G401 (cell line): ENCODE measurements around the gene CRHBP. TPM values are rescaled to one million over a fixed set of nuclear protein-coding genes. Genes with fewer than 3 reads are reported as not detected.
"Not testable (repeated sequence)": the region's sequence is repeated elsewhere in the genome, so short reads cannot be mapped to it uniquely, and the experiment has no call there.

ENCODE experiments used
- DNase-seq: peaks from one replicate; pipeline ENCODE4 v3.0.0-alpha.2; 2015; ENCODE audit warnings: low spot score
- in situ Hi-C: cut with HindIII; loops from 2 replicates; pipeline ENCODE4 v1.10.0; 2016; ENCODE audit warnings: low sequenced_read_pairs, mixed read lengths
- total RNA-seq: library from RNA; depleted of rRNA; stranded (reverse); fragments of >200 nt; shearing (Covaris generic); gene quantifications from 2 replicates; pipeline ENCODE4 v1.2.3, GENCODE V29; 2014; rRNA removed

CRHBP gene
- total RNA-seq: 0.18 and 12.2 TPM in 2 replicates

GRCh38 chr5:76952795-76953536 lies at the start of gene CRHBP:
CRHBP (plus strand) TSS chr5:76953045; CDS start chr5:76953135, 90 bp downstream.
- DNase-seq: no peak
- in situ Hi-C loops: no loop called here

GRCh38 chr5:76908166-76908565 lies 44.7 kb upstream of the CRHBP start:
- in situ Hi-C loops: no loop called here

GRCh38 chr5:76910344-76910933 lies 42.4 kb upstream of the CRHBP start:
- in situ Hi-C loops, DNase-seq: not testable (repeated sequence)

More at GRCh38 chr5:76908166-76908565, 44.7 kb upstream of the CRHBP start:
- no peak for DNase-seq

- DNase-seq, in situ Hi-C loops: not testable (repeated sequence)
Measured at GRCh38 chr5:76914671-76915070, 38.2 kb upstream of the CRHBP start.

GRCh38 chr5:76918539-76918938 lies 34.3 kb upstream of the CRHBP start:
- in situ Hi-C loops: no loop called here
- no peak for DNase-seq

GRCh38 chr5:76920491-76920890 lies 32.4 kb upstream of the CRHBP start:
- in situ Hi-C loops: loop anchor here (5.0 kb wide), 1 partner anchor 53 kb away; no protein-coding TSS in a partner anchor
- no peak for DNase-seq

- no peak for DNase-seq
- in situ Hi-C loops: no loop called here
Measured at GRCh38 chr5:76926329-76927105, 26.3 kb upstream of the CRHBP start.

GRCh38 chr5:76927961-76928360 lies 24.9 kb upstream of the CRHBP start:
- in situ Hi-C loops: no loop called here
- no peak for DNase-seq

GRCh38 chr5:76930083-76930482 lies 22.8 kb upstream of the CRHBP start:
- in situ Hi-C loops: no loop called here
- DNase-seq: no peak

GRCh38 chr5:76938177-76938576 lies 14.7 kb upstream of the CRHBP start:
- in situ Hi-C loops: no loop called here
- no peak for DNase-seq

GRCh38 chr5:76941000-76941399 lies 11.8 kb upstream of the CRHBP start:
- in situ Hi-C loops: no loop called here
- no peak for DNase-seq

GRCh38 chr5:76941442-76941841 lies 11.4 kb upstream of the CRHBP start:
- no peak for DNase-seq
- in situ Hi-C loops: no loop called here

GRCh38 chr5:76942581-76942980 lies 10.3 kb upstream of the CRHBP start:
- DNase-seq: no peak
- in situ Hi-C loops: no loop called here

GRCh38 chr5:76943006-76943405 lies 9.8 kb upstream of the CRHBP start:
- in situ Hi-C loops: no loop called here
- no peak for DNase-seq

GRCh38 chr5:76944638-76945037 lies 8.2 kb upstream of the CRHBP start:
- in situ Hi-C loops: no loop called here
- no peak for DNase-seq

- DNase-seq, in situ Hi-C loops: not testable (repeated sequence)
Measured at GRCh38 chr5:76945238-76945637, 7.6 kb upstream of the CRHBP start.

GRCh38 chr5:76946090-76946489 lies 6.8 kb upstream of the CRHBP start:
- DNase-seq: no peak
- in situ Hi-C loops: no loop called here

GRCh38 chr5:76947082-76947503 lies 5.8 kb upstream of the CRHBP start:
- in situ Hi-C loops: no loop called here
- no peak for DNase-seq

- DNase-seq: no peak
- in situ Hi-C loops: no loop called here
Measured at GRCh38 chr5:76953551-76954382, 922 bp downstream of the CRHBP start.
